ENCODE data around the gene TSC22D1.

The TSC22D1 gene

GRCh38 chr13:44400736-44401135 lies 175.4 kb downstream of the TSC22D1 start:
- DNase-seq, result no peak

- DNase-seq, result no peak
Measured at GRCh38 chr13:44399074-44399473, 177.1 kb downstream of the TSC22D1 start.

GRCh38 chr13:44398606-44399005 lies 177.5 kb downstream of the TSC22D1 start:
- no peak for DNase-seq

GRCh38 chr13:44397766-44398223 lies 178.3 kb downstream of the TSC22D1 start:
- DNase-seq, result no peak

GRCh38 chr13:44396701-44397580 lies 179.2 kb downstream of the TSC22D1 start:
- DNase-seq, result no peak

- no peak for DNase-seq
Measured at GRCh38 chr13:44395976-44396694, 180.0 kb downstream of the TSC22D1 start.

GRCh38 chr13:44394658-44395057 lies 181.5 kb downstream of the TSC22D1 start:
- DNase-seq, result no peak

- no peak for DNase-seq
Measured at GRCh38 chr13:44393391-44393790, 182.7 kb downstream of the TSC22D1 start.

- DNase-seq, result no peak
Measured at GRCh38 chr13:44389876-44390275, 186.3 kb downstream of the TSC22D1 start.

GRCh38 chr13:44389060-44389666 lies 187.0 kb downstream of the TSC22D1 start:
- DNase-seq, result no peak

GRCh38 chr13:44388427-44389059 lies 187.6 kb downstream of the TSC22D1 start:
- DNase-seq, result no peak

- no peak for DNase-seq
Measured at GRCh38 chr13:44386913-44387556, 189.1 kb downstream of the TSC22D1 start.

GRCh38 chr13:44385847-44386246 lies 190.3 kb downstream of the TSC22D1 start:
- no peak for DNase-seq

- DNase-seq, result no peak
Measured at GRCh38 chr13:44385401-44385800, 190.7 kb downstream of the TSC22D1 start.

GRCh38 chr13:44384778-44385177 lies 191.4 kb downstream of the TSC22D1 start:
- no peak for DNase-seq

GRCh38 chr13:44383945-44384344 lies 192.2 kb downstream of the TSC22D1 start:
- no peak for DNase-seq

- no peak for DNase-seq
Measured at GRCh38 chr13:44382635-44383145, 193.4 kb downstream of the TSC22D1 start.
